GM21576 (cell line): Measurements from ENCODE around the gene SH3PXD2A.
A peak's percentile ranks its signal among the peaks of the same experiment; 100 is the strongest.

Experiments
- ATAC-seq: cut with Tn5 transposase; IDR thresholded peaks from one replicate; pipeline ENCODE4 v1.9.1; 2021; ENCODE audit warnings: mild to moderate bottlenecking, moderate library complexity; ENCODE audit not compliant: unreplicated experiment

Gene SH3PXD2A

GRCh38 chr10:103692952-103693811 lies 162.2 kb downstream of the SH3PXD2A start:
- peak; percentile 20 for ATAC-seq

GRCh38 chr10:103692436-103692951 lies 162.9 kb downstream of the SH3PXD2A start:
- peak; percentile 62 for ATAC-seq

GRCh38 chr10:103691723-103692435 lies 163.5 kb downstream of the SH3PXD2A start:
- ATAC-seq: peak; percentile 24

- ATAC-seq: no peak
Measured at GRCh38 chr10:103691267-103691666, 164.1 kb downstream of the SH3PXD2A start.

DNA sequence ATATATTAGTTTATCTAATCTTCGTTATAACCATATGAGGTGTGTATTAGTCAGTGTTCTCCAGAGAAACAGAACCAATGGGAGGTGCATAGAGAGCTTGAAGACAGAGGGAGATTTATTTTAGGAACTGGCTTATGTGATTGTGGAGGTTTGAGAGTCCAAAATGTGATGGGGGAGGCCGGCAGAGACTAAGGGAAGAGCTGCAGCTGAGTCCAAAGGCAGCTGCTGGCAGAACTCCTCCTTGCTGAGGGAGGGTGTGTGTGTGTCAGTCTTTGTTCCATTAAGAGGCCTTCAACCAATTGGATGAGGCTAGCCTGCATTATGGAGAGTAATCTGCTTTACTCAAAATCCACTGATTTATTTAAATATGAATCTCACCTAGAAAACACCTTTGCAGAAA lies 165.1 kb downstream of the SH3PXD2A start:
- ATAC-seq: no peak

DNA sequence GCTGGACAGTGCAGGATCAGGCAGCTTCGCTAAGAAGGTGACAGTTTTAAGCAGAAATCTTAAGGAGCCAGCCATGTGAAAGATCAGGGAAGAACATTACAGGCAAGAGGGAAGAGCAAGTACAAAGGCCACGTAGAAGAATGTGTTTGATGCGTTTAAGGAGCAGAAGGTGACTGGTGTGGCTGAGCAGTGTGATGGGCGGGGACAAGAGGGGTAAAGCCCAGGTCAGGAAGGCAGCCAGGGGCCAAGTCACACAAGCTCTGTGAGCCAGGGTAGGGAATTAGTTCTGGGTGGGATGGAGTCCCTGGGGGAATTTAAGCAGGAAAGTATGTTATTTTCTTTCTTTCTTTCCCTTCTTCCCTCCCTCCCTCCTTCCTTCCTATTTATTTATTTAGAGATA lies 166.9 kb downstream of the SH3PXD2A start:
- no peak for ATAC-seq

- no peak for ATAC-seq
Measured at GRCh38 chr10:103687718-103688117, 167.7 kb downstream of the SH3PXD2A start.

GRCh38 chr10:103687172-103687571 lies 168.2 kb downstream of the SH3PXD2A start:
- ATAC-seq: no peak

- ATAC-seq: peak; percentile 68
Measured at GRCh38 chr10:103685880-103686669, 169.3 kb downstream of the SH3PXD2A start.

- no peak for ATAC-seq
Measured at GRCh38 chr10:103683851-103684250, 171.5 kb downstream of the SH3PXD2A start.

DNA sequence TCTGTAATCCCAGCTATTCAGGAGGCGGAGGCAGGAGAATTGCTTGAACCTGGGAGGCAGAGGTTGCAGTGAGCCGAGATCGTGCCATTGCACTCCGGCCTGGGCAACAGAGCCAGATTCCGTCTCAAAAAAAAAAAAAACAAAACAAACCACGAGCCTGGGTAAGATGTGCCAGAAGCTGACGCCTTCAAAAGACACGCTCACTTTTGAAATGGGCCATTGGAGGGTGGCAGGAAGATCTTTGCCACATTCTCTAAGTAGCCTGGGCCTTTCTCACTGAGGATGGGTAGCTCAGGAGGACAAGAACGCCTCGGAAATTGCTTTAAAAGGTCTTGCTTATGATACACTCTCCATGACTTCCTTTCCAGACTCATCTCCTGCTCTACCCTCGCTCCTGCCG lies 172.7 kb downstream of the SH3PXD2A start:
- ATAC-seq: no peak

GRCh38 chr10:103681617-103682399 lies 173.6 kb downstream of the SH3PXD2A start:
- ATAC-seq: no peak

- no peak for ATAC-seq
Measured at GRCh38 chr10:103680869-103681236, 174.5 kb downstream of the SH3PXD2A start.

DNA sequence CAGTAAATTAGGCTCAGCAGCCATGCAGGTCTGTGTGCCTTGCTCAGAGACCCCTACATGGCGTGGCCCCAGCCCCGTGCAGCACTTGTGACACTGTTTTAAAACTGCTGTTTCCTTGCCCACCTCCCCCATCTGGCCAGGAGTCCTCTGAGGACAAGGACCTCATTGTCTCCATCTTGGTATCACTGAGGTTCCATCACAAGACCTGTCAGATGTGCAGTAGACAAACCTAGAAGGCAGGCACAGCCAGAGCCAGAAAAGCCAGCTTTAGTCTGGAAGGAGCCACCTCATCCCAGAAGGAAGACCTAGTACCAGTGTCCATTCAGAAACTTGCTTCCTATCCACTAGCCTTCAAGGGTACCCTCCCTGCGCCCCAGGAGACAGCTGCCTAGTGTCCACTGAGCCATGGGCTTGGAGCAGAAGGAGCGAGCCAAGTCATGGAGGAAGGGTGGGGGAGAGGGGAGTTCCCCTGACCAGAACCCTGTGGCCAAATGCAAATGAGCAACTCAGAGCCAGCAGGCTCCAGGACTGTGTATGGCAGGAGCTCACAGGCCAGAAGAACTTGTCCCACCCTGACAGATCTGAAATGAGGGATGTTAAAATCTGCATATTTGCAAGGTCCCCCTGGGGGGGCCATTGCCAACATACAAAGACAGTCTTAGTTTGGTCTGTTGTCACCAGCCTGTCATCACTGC lies 176.1 kb downstream of the SH3PXD2A start:
- ATAC-seq: peak; percentile 63

DNA sequence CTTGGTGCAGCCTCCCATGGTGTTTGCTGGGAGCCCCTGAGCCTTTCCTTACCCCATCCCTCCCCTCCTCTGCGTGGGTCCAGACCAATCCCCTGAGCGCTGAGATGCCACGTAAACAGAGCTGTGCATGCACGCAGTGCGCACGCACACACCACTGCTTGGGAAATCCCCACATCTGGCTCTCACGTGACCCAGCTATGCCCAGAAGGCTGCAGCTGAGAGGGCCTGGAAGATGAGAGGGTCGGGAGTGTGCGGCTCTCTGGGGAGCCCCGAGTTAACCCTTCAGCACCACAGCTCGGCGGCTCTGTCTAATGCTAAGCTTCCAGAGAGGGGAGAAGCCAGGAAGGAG lies 177.2 kb downstream of the SH3PXD2A start:
- ATAC-seq: peak; percentile 74

DNA sequence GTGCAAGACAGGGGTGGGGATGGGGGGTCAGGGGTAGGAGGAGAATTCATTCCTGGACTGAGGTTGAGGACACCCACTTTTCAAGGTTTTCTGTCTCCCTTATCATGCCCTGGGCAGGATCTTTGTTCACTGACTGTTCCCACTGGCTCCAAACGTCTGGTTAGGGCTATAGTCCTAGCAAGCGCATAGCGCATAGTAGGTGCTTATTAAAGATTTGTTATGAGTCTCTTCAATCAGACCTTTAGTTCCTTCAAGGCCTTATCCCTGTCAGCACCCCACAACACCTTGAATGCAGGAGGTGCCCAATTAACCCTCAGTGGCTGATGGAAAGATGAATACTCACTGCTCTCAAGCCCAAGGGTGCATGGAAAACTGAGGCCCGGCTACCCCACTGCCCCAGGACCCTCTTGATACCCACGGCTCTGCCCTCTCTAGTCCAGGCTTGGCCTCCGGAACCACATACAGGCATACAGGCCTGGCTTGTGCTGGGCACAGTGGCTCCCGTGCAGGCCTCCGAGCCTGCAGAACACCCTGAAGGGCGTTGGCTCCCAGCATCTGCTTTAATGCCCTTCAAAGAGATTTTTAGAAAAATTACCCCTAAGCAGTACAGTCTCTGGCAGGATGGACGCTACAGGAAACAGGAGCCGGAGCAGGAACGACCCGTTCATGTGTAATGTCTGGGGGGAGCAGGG lies 177.7 kb downstream of the SH3PXD2A start:
- no peak for ATAC-seq

DNA sequence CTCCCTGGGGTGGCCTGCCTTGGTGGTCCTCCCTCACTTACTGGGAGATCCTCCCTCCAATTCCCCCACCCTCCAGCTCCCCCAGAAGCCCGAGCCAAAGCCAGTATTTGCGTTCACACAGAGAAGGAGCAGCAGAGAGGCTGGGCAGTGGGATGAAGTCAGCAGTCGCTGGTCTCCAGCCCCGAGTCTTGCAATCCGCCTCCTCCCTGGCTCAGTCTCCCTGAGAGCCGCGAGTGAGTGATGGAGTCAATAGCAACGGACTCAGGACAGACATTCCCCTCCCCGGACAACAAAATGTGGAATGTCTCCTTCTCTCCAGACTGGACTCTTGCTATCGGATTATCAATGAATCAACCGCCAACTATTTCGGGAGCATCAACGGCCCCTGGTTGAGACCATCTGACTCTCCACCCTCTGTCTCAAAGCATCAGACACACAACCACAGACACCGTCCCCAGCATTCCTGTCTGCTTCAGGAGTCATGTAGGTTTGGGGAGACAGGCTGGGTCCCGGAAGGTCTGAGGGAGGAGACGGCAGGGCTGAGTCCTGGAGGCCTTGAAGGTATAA lies 178.4 kb downstream of the SH3PXD2A start:
- ATAC-seq: no peak

- ATAC-seq: no peak
Measured at GRCh38 chr10:103676058-103676785, 179.2 kb downstream of the SH3PXD2A start.
